ENCODE data around the gene ALOXE3.
A peak's percentile ranks its signal among the peaks of the same experiment; 100 is the strongest.

Gene ALOXE3

GRCh38 chr17:8122422-8122923, 4.2 kb upstream of the ALOXE3 start:
- POLR2A ChIA-PET: interaction anchor here (1.1 kb wide), 1 partner anchor 51 kb away, joined by 6 read pairs; no protein-coding TSS in a partner anchor
- peak overlapping the region; percentile 77 for H3K4me3 ChIP-seq (ENCODE audit: low read depth, low read length)
- no peak for DNase-seq (ENCODE audit: low read depth, low spot score)
- CTCF ChIA-PET: interaction anchor here (0.7 to 3.9 kb wide), 15 partner anchors 9 to 254 kb away, joined by 3 to 41 read pairs (median 3); partner anchors contain the start of gene VAMP2
- no peak for TF ChIP-seq CTCF (IDR thresholded peaks at IDR 0.05; ENCODE audit: insufficient read depth, low read length, missing control alignments)

GRCh38 chr17:8121681-8122421, 3.5 kb upstream of the ALOXE3 start:
- ChIA-PET CTCF (interaction anchor here (0.7 to 3.9 kb wide), 13 partner anchors 10 to 181 kb away, joined by 3 to 41 read pairs (median 4); partner anchors contain the start of gene VAMP2), POLR2A (interaction anchor here (1.1 kb wide), 1 partner anchor 51 kb away, joined by 6 read pairs; no protein-coding TSS in a partner anchor)
- TF ChIP-seq CTCF (IDR thresholded peaks at IDR 0.05; ENCODE audit: insufficient read depth, low read length, missing control alignments): peak; percentile 79
- H3K4me3 ChIP-seq (ENCODE audit: low read depth, low read length): peak overlapping the region; percentile 77
- DNase-seq (ENCODE audit: low read depth, low spot score): no peak

GRCh38 chr17:8121407-8121680, 3.0 kb upstream of the ALOXE3 start:
- ChIA-PET CTCF (interaction anchor here (1.4 to 3.9 kb wide), 2 partner anchors 16 to 181 kb away, joined by 4 to 33 read pairs; no protein-coding TSS in a partner anchor), POLR2A (interaction anchor here (1.1 kb wide), 1 partner anchor 52 kb away, joined by 6 read pairs; no protein-coding TSS in a partner anchor)
- TF ChIP-seq CTCF (IDR thresholded peaks at IDR 0.05; ENCODE audit: insufficient read depth, low read length, missing control alignments): no peak
- DNase-seq (ENCODE audit: low read depth, low spot score): no peak
- peak overlapping the region; percentile 77 for H3K4me3 ChIP-seq (ENCODE audit: low read depth, low read length)

GRCh38 chr17:8120520-8121406, 2.4 kb upstream of the ALOXE3 start:
- CTCF ChIA-PET: interaction anchor here (0.9 to 7.5 kb wide), 18 partner anchors 11 to 180 kb away, joined by 3 to 168 read pairs (median 16); partner anchors contain the start of genes ALOX12B, PFAS and VAMP2
- DNase-seq (ENCODE audit: low read depth, low spot score): no peak
- POLR2A ChIA-PET: interaction anchor here (0.7 to 2.3 kb wide), 7 partner anchors 31 to 279 kb away, joined by 3 to 12 read pairs (median 6); partner anchors contain the start of genes BORCS6 and PER1
- peak overlapping the region; percentile 77 for H3K4me3 ChIP-seq (ENCODE audit: low read depth, low read length)
- peak; percentile 29 for TF ChIP-seq CTCF (IDR thresholded peaks at IDR 0.05; ENCODE audit: insufficient read depth, low read length, missing control alignments)

- no peak for TF ChIP-seq CTCF (IDR thresholded peaks at IDR 0.05; ENCODE audit: insufficient read depth, low read length, missing control alignments)
- ChIA-PET CTCF (interaction anchor here (0.7 to 7.5 kb wide), 39 partner anchors 9 to 308 kb away, joined by 3 to 168 read pairs (median 8); partner anchors contain the start of genes ALOX12B, AURKB, BORCS6 and KRABD2), POLR2A (interaction anchor here (0.7 to 2.3 kb wide), 7 partner anchors 32 to 278 kb away, joined by 3 to 12 read pairs (median 6); partner anchors contain the start of genes BORCS6, PER1 and SLC25A35)
- H3K4me3 ChIP-seq (ENCODE audit: low read depth, low read length): peak overlapping the region; percentile 77
- DNase-seq (ENCODE audit: low read depth, low spot score): peak; percentile 80
Measured at GRCh38 chr17:8119581-8120519, 1.5 kb upstream of the ALOXE3 start.
